Colon (tissue), 2 donors: ENCODE measurements around the gene SC5D.

Experiments
- FAIRE-seq: peaks from 2 replicates; lab custom pipeline; 2012; peaks lifted over from hg19 to GRCh38; lab: Jason Lieb, UNC
- donor health status: control.
- donor health status: control.

SC5D gene

DNA sequence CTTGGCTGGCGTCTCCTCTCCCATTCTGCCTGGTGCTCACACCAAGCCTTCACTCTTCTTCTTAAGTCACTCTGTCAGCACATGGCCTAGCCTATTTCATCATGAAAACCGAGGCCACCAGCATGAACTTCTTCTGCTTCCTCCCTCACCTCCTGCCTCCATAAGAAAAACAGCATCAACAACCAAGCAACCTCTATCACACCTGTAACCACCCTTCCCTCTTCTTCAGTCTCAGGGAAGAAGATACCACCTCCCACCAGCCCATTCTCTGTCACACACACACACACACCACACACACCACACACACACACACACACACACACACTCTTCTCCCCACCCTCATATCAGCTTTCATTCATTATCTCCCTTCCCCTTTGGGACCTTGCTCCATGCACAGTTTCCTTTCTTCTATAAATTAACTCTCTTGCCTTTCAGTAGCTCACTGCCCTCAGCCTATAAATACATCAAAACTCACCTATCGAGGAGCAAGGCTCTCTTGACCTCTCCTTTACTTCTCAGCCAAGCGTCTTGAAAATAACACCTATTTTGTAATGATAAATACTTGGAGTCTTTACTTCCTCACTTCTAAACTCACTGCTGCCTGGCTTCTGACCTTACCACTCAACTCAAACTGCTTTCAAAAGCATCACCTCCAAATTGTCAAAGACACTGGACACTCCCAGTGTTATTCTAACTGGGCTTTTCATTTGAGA, 36.6 kb downstream of the SC5D start:
- no peak for FAIRE-seq

GRCh38 chr11:121329781-121330395, 37.3 kb downstream of the SC5D start:
- FAIRE-seq: no peak

DNA sequence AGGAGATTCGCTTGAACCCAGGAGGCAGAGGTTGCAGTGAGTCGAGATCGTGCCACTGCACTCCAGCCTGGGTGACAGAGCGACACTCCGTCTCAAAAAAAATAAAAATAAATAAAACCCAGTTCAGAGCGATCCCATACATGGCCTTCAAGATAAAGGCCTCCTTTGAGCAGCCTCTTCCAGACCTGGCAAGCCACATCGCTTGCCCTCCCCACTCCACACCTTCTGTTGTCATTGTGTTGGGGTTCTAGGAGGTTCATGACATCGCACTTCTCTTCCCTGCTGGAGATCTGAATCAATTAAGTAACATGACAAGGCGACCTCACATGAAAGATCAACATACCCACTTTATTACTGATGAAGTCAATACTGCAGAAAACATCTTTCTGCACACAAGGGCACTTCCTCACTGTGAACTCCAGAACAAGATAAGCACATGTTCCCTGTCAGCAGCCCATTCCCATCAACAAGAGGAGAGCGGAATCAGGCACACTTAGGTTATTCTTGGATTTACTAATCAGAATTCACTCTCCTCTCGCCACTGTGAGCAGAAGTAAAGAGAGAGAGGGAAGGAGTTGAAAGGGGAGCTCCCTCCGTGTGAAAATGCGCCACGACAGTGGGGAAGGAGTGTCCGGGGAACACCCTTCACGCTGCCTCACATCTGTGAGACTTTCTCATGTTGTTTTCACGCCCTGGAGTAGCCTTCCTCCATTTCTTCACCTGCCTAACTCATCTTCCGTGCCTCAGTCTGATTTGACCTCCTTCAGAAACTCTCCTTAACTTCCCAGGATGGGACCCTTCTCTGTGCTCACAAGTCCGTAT, 38.3 kb downstream of the SC5D start:
- no peak for FAIRE-seq

DNA sequence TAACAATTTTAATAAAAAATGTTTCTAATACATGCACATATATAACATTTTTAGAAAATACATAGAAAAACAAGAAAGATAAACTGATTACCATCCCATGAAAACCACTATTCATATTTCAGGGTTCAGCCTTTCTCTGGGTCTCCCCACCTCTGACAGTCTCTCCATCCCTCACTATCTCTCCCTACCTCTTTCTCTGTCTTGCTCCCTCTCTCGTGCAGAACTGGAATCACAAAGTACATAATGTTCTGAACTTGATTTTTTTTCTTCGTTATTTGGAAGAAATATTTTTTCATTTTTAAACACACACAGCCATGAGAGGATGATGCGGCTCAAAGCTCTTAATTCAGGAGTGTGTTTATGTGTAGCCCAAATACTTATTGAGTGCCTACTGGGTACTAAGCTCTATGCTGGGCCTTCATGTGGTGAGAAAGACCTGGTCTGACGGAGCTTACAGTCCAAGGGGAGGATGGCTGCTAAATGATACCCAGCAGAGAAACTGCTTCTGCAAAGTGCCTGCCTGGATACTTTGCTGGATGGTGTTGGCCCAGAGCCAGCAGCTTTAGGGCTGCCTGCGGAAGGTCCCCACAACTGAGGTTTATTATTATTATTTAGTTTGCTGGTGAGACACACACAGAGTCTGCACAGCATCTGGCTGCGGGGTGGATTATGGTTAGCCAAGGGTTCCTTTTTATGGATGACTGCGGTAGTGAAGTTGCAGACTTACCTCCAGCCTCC, 42.6 kb downstream of the SC5D start:
- FAIRE-seq: no peak

GRCh38 chr11:121336279-121336937, 43.8 kb downstream of the SC5D start:
- no peak for FAIRE-seq

DNA sequence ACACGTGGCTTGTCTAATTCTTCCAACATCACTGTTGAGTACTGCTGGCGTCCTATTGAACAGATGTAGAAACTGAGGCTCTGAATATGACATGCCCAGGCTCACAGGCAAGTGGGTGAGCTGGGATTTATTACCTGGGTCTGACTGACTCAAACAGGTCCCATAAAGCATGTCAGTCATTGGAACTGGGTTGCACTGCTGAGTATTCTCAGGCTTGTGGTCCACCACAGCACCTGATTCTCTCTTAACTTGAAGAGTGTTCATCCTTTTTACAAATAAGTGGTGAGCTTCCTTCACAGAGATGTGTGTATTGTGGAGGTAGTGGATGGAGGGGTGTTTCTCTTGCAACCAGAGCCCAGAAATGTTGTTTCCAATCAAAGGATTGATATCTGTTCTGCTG, 44.5 kb downstream of the SC5D start:
- FAIRE-seq: no peak

DNA sequence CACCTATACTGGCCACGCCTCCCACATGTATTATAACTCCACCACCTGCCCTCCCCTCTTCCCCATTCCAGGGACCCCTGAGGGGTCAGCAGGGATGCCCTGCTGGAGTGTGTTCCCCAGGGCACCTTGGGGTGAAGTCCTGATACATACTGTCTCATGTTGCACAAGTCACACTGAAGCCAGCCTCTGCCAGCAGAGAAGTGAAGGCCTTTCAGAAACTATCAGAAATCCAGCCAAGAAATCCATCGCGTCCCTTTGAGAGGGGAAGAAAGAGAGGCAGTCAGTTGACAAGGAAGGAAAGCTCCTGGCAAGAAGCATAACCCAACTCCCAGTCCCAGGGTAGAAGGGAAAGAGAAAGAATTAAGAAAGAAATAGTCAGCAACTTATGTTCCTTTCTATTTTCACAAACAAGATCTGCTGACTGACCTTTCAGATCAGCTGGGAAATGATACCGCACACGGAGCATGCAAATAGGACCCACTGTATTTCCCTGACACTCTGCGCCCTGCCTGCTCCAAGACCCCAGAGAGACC, 45.2 kb downstream of the SC5D start:
- no peak for FAIRE-seq

- no peak for FAIRE-seq
Observed at GRCh38 chr11:121338536-121338935, 46.0 kb downstream of the SC5D start.

GRCh38 chr11:121340032-121340580, 47.5 kb downstream of the SC5D start:
- no peak for FAIRE-seq

- no peak for FAIRE-seq
Observed at GRCh38 chr11:121341609-121342008, 49.0 kb downstream of the SC5D start.

GRCh38 chr11:121344824-121345223, 52.3 kb downstream of the SC5D start:
- FAIRE-seq: no peak

DNA sequence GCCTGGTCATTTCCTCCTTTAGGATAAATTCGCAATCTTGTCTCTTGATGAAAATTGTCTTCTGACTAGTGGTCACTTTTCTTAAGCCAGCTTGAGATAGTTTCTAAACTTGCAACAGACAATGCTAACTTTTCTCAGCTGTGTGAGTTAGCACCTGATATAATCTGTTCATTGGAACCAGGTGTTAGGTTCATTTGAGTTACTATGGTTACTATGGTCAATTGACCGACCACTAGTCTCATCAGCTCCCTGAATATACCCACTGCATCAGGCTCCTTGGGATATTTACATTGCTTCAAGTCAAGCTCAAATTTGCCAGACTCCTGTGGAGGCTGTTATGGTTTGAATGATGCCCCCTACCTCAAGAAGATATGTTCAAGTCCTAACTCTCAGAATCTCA, 54.5 kb downstream of the SC5D start:
- FAIRE-seq: no peak

- no peak for FAIRE-seq
Observed at GRCh38 chr11:121347813-121348212, 55.2 kb downstream of the SC5D start.

GRCh38 chr11:121348220-121348875, 55.8 kb downstream of the SC5D start:
- no peak for FAIRE-seq

- FAIRE-seq: no peak
Observed at GRCh38 chr11:121349790-121350189, 57.2 kb downstream of the SC5D start.

DNA sequence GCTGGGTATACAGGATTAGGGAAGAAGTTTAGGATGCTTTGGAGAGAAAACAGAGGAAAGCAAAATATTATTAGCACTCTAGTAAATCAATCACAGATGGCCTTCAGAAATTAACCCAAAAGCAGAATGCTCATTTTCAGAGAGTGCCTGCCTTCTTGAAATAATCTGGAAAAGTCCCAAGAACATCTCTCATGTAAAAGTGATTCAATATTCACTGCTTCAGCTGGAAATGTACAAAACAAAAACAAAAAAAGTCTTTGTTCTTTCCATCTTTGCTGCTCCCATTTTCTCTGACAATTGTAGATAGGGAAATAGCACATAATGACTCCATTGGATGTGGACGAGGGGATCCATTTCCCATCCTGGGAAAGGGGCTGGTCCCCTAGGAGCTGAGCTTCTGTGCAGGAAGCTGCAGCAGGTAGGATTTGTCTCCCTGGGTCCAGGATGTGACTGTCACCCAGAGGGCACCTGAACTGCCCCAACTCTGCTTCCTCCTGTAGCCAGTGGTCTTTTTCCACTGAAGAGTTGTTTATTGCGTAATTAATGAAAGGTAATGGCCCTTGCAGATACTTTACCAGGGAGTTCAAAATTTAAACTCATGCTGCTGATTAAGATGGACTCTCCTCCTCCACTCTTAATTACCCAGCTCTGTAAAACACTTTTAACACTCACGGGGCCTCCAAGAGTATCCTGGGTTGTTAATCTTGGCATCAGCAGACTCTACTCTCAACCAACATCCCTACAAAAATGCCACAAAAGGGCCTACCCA, 57.9 kb downstream of the SC5D start:
- FAIRE-seq: no peak

DNA sequence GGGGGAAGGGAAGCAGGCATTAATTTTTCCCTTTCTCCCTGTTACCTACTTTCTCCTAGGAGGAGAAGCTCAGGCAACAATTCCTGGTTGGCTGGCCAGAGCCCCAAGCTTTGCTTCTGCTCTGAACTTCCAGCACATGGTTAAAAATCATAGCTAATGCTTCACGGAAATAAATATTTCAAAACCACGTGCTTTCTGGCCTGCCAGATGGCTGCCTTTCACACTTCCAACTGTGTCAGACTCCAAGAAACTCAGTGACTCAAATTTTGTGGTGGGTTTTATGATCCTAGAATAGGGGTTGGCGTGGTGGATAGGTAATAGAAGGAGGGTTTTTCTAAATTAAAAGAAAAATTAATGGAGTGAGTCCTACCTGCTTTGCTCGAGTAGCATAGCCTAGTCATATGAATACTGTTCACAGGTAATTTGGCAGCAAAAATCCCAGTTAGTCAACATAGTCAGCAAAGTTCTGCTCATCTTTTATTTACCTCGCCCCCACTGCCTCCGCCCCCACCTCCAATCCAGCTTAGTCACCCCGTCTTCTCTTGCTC, 58.6 kb downstream of the SC5D start:
- FAIRE-seq: no peak

DNA sequence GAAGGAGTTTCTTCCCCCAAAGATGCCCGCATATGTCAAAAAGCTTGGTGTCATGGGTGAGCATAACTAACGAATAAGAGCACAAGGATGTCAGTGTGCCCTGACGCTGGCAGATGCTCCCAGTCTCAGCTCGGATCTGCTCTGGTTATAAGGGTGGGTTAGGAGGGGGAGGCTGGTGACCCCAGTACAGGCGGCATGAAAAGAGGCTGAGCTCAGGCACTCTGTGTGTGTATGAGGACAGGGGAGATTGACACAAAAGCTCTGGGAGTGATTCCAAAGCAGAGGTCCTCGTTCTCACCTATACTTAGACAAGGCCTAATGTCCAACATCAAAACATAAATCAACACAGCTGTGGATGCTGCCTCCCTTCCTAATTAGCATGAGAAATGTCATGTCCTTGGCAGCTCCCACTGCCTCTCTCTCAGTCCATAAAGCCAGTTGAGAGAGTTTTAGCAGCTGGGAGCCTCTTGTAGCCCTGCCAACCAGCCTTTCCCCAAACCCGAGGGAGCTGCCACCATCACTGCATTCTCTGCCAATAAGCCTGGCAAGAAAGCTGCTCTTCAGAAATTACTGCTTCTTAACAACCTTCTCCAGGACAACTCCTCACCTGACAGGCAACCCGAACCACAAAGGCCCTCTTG, 59.8 kb downstream of the SC5D start:
- no peak for FAIRE-seq

DNA sequence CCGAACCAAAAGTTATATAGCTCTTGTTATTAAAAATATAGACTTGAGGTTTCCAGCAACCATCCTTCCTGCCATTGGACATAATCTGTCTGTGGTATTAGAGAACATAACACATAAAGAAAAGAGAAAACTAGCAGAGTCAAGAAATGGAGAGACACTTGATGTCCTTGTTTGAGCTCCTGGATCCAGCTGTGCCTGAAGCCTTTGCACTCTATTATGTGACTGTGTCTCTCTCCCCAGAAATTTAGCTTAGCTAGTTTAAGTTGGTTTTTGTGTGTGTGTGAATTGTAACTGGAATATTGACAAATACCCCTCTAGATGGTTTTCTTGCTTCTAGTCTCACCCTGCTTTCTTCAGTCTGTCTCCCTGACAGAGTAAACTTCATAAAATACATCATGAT, 61.6 kb downstream of the SC5D start:
- no peak for FAIRE-seq
